Erythroblast (primary cell): ENCODE results near the gene EEF1AKMT1.

Source experiments
- DNase-seq, 2 experiments: peaks; one replicate each; lab custom pipeline; 2025; lab: John Stamatoyannopoulos, UW
- GATA1 ChIP-seq: IDR thresholded peaks from 2 replicates; pipeline ENCODE4 v1.6.1; 2011; ENCODE audit warnings: low read depth, mild to moderate bottlenecking, control low read depth, low read length, moderate library complexity
- POLR2A ChIP-seq: IDR thresholded peaks from 2 replicates; pipeline ENCODE4 v1.6.1; 2011; ENCODE audit warnings: mild to moderate bottlenecking, low read length

The EEF1AKMT1 gene

GRCh38 chr13:20704459-20705069, 69.2 kb downstream of the EEF1AKMT1 start:
- TF ChIP-seq POLR2A (no peak), GATA1 (no peak)

GRCh38 chr13:20703780-20704458, 69.8 kb downstream of the EEF1AKMT1 start:
- peak; percentile 82 to 85 for DNase-seq
- no peak for TF ChIP-seq POLR2A

More at GRCh38 chr13:20704459-20705069, 69.2 kb downstream of the EEF1AKMT1 start:
- no peak for DNase-seq

- DNase-seq = peak; percentile 57 to 59
- TF ChIP-seq POLR2A (no peak), GATA1 (no peak)
Observed at GRCh38 chr13:20702915-20703779, 70.6 kb downstream of the EEF1AKMT1 start, which contains the start of gene IL17D. Gene IL17D, plus strand, starts transcription at chr13:20703699. Its CDS starts 303 bp downstream, at chr13:20704002.

GRCh38 chr13:20702530-20702914, 71.2 kb downstream of the EEF1AKMT1 start:
- DNase-seq = peak in 1 of 2 experiments; percentile 17
- TF ChIP-seq POLR2A (no peak), GATA1 (no peak)

DNA sequence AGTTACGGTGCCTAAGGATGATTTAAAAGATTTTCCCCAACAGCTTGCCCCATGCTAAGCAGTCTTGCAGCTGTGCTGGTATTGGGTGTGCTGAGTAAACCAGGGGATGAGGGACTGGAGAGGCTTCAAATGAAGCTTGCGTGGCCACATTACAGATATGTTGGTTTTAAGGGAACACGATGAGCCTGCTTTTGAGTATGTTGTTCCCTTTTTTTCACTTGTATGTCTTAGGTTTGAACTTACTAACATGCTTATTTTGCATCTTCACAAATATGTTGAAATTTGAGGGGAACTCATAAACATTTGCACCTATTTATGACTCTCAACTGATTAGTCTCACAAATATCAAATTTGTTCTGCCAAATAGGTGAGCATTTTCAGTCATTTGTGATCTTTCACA, 72.3 kb downstream of the EEF1AKMT1 start:
- TF ChIP-seq GATA1 (no peak), POLR2A (no peak)
- DNase-seq = no peak

DNA sequence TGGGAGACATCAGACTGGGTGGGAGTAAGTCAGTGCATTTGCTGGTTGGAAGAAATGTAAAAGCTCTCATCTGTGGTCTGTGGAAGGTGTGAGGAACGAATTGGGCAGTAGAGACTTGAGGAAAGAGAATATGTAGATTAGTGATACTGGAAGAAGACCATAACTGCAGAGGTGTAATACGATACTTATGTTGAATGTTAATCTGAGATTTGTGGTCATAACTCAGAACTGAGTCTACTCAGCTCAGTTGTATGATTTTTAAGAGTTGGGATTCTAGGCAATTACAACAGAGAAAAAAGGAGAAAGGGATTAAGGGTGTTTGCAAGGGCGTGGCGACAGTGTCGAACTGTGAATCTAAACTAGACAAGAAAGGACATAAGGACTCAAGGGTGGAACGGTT, 73.5 kb downstream of the EEF1AKMT1 start:
- TF ChIP-seq POLR2A = no peak
- TF ChIP-seq GATA1 = no peak
- no peak for DNase-seq

DNA sequence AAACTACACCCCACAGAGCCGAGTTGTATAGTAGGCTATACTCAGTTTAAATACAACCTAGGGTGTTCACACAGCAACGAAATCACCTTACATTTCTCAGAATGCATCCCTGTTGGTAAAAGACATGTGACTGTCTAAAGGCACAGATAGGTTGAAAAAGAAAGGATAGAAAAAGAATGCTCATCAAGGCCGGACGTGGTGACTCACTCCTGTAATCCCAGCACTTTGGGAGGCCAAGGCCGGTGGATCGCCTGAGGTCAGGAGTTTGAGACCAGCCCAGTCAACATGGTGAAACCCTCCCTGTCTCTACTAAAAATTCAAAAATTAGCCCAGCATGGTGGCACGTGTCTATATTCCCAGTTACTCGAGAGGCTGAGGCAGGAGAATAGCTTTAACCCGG, 74.0 kb downstream of the EEF1AKMT1 start:
- TF ChIP-seq POLR2A (no peak), GATA1 (no peak)
- no peak for DNase-seq

GRCh38 chr13:20696073-20696472, 77.7 kb downstream of the EEF1AKMT1 start:
- DNase-seq = no peak
- TF ChIP-seq POLR2A (no peak), GATA1 (no peak)

DNA sequence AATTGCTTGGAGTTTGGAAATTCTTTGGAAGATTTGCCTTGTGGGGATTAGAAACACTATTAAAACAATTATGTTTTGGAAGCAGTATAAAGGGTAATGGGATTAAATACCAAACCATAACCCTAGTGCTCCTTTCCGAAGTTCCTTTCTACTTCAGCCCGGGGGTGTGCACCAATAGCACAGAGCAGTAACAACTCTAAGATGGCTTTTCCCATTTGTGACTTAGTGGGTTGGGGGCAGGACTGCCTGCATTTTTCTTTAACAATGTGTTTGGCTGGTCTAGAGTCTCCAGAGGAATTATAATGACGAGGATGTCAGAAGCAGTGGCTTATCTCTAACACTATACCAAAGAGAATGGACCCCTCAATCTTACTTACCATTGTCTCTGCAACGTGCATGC, 82.1 kb downstream of the EEF1AKMT1 start:
- no peak for DNase-seq
- no peak for TF ChIP-seq POLR2A
- TF ChIP-seq GATA1 = no peak

DNA sequence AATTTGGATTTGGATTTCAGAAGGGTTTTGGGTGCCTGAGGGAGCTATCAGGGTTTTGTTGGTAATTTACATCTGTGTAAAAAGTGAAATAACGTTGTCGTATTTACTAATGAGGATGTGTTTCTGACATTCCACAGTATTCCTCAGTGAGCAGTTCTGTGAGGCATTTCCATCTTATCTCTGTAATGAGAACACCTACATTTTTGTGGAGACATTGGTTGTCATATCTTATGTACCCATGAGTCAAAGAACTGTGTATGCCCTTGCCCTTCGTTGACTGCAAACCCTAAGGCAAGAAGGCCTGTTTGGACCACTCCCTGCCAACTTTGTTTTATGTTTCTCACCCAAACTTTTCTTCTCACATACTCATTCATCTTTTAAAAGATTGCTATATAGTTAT, 84.5 kb downstream of the EEF1AKMT1 start:
- TF ChIP-seq GATA1 = no peak
- TF ChIP-seq POLR2A = no peak
- no peak for DNase-seq

DNA sequence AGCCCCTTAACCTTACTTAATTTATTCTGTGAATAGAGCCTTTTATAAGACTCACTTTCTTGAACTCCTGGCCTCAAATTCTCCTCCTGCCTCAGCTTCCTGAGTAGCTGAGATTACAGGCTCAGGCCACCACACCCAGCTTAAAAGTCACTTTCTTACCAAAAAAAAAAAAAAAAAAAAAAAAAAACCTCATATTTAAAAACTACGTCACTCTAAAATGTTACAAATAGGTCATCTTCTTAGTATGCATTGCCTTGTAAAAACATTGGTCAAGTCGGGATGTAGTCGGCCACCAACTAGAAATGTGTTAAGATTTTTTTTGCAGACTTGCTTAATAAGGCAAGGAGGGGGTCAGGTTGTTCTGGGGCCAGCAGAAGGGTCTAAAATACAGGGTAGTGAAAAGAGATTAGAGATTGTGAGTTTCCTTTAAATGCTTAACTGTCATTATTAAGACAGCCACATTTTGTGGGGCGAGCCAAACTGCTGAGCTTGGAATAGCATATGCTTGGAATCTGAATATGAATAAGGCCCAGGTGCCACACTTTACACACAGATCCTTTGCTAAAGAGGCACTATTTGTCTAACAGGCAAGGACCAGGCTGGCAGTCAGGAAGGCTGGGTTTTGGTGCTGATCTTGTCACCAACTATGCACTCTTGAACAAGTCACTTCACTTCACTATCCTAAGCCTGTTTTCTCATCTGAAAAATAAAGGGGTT, 86.7 kb downstream of the EEF1AKMT1 start:
- TF ChIP-seq POLR2A (no peak), GATA1 (no peak)
- no peak for DNase-seq

GRCh38 chr13:20686167-20686566, 87.6 kb downstream of the EEF1AKMT1 start:
- no peak for DNase-seq

DNA sequence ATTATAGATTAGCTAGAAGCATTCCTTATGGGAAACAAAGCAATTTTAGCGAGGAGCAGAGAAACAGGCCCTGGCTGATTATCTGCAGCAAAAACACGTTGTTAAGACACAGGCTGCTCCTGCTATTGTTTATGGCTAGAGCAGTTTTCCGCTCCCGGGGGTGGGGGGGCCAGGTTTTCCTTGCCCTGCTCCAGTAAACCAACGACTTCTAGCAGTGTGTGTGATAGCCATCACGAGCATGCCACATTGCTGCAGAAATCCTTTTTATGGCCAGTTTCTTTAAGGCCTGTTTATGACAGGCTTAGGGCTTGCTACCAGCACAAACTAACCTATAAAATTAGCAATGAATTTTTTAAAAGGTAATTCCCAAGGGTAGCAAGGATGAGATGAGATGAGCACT, 88.7 kb downstream of the EEF1AKMT1 start:
- DNase-seq = no peak
- no peak for TF ChIP-seq GATA1
- TF ChIP-seq POLR2A = no peak

More at GRCh38 chr13:20686167-20686566, 87.6 kb downstream of the EEF1AKMT1 start:
- TF ChIP-seq POLR2A (no peak), GATA1 (no peak)
